Measurements from ENCODE around the gene CFAP77.

CFAP77 gene

GRCh38 chr9:132517815-132518550 lies 108.0 kb downstream of the CFAP77 start:
- H3K27me3 Mint-ChIP-seq, result peaks cover 36% of the 10 kb centered on the region
- no peaks in the 10 kb centered on the region for H3K4me1 Mint-ChIP-seq (ENCODE audit: low read depth)
- no peak overlapping the region for H3K4me3 Mint-ChIP-seq
- no peak for DNase-seq
- H3K27ac Mint-ChIP-seq, result no peak overlapping the region
- no peaks in the 10 kb centered on the region for H3K36me3 Mint-ChIP-seq (ENCODE audit: low read depth)
- H3K9me3 Mint-ChIP-seq, result no peaks in the 10 kb centered on the region

GRCh38 chr9:132518626-132519025 lies 108.6 kb downstream of the CFAP77 start:
- no peak overlapping the region for H3K4me3 Mint-ChIP-seq
- no peaks in the 10 kb centered on the region for H3K4me1 Mint-ChIP-seq (ENCODE audit: low read depth)
- peaks cover 35% of the 10 kb centered on the region for H3K27me3 Mint-ChIP-seq
- no peak overlapping the region for H3K27ac Mint-ChIP-seq
- no peaks in the 10 kb centered on the region for H3K36me3 Mint-ChIP-seq (ENCODE audit: low read depth)
- no peaks in the 10 kb centered on the region for H3K9me3 Mint-ChIP-seq
- DNase-seq, result no peak

DNA sequence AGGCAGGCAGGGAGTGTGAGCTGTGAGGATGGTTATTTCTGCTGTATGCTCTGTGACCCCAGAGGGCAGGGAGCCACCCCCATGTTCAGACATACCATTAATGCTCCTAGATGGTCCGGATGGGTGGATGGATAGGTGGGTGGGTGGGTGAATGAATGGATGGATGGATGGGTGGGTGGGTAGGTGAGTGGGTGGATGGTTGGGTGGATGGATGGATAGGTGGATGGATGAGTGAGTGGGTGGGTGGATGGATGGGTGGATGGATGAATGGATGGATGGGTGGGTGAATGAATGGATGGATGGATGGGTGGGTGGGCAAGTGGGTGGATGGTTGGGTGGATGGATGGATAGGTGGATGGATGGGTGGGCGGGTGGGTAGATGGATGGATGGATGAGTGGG lies 109.0 kb downstream of the CFAP77 start:
- no peaks in the 10 kb centered on the region for H3K9me3 Mint-ChIP-seq
- H3K4me3 Mint-ChIP-seq, result no peak overlapping the region
- no peaks in the 10 kb centered on the region for H3K36me3 Mint-ChIP-seq (ENCODE audit: low read depth)
- no peak overlapping the region for H3K27ac Mint-ChIP-seq
- no peaks in the 10 kb centered on the region for H3K4me1 Mint-ChIP-seq (ENCODE audit: low read depth)
- no peak for DNase-seq
- H3K27me3 Mint-ChIP-seq, result peaks cover 32% of the 10 kb centered on the region

DNA sequence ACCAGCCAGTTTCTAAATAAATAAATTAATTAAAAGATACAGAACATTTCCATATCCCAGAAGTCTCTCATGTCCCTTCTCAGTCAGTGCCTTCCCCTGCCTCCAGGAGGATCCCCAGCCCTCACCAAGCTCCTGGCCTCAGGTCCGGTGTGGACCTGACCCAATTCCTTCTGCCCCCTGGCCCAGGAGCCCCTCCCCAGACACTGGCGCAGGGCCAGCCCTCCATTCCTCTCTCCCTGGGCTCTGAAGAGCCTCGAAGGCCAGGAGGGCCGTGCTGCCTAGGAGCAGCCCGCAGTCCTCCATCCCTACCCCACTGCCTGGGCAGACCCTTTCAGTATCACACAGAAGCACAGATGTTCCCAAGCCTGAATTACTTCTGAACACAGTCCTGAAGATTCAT lies 110.6 kb downstream of the CFAP77 start:
- H3K4me3 Mint-ChIP-seq, result no peak overlapping the region
- H3K4me1 Mint-ChIP-seq (ENCODE audit: low read depth), result no peaks in the 10 kb centered on the region
- no peak for DNase-seq
- no peaks in the 10 kb centered on the region for H3K36me3 Mint-ChIP-seq (ENCODE audit: low read depth)
- no peak overlapping the region for H3K27ac Mint-ChIP-seq
- peaks cover 29% of the 10 kb centered on the region for H3K27me3 Mint-ChIP-seq
- no peaks in the 10 kb centered on the region for H3K9me3 Mint-ChIP-seq

DNA sequence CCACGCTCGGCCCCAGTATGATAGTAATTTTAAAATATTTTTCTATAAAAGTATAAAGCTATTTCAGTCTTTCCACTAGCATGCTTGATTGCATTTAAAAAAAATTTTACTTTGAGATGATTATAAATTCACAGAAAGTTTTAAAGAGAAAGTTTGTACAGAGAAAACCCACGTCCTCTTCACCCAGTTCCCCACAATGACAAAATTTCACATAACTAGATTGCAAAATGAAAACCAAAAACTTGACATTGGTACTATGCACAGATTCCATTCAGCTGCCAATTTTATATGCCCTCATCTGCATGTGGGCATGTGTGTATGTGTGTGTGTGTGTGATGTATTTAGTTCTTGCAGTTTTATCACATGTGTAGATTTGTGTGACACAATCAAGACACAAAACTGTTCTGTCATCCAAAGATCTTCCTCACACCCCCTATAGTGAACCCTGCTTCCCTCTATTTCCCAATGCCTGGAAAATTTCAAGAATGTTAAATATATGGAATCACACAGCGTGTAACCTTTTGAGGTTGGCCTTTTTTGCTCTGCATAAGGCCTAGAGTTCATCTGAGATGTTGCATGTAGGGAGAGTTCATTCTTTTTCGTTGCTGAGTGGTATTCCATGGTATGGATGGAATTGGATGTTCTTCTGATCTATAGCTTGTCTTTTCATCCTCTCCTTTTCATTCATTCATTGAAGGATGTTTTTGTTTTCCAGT lies 115.5 kb downstream of the CFAP77 start:
- Mint-ChIP-seq H3K27me3 (peaks cover 16% of the 10 kb centered on the region), H3K9me3 (no peaks in the 10 kb centered on the region), H3K4me1 (ENCODE audit: low read depth) (no peaks in the 10 kb centered on the region), H3K36me3 (ENCODE audit: low read depth) (no peaks in the 10 kb centered on the region), H3K27ac (no peak overlapping the region), H3K4me3 (no peak overlapping the region)
- no peak for DNase-seq

DNA sequence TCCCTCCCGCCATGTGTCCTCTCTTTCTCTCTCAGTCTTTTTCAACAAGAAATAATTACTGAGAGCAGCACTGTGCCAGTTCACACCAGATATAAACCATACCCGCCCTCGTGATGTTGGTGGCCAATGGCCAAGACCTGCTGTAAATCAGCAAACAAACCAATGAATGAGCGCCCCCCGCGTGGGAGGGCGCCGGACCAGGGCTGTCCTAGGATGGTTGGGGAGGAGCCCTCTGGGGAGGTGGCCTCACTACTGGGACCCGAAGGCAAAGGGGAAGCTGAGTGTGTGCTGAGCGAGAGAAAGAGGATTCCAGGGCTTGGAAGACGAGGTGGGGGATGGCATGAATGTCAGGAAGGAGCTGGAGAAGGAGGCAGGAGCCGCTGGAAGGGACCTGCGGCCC lies 121.2 kb downstream of the CFAP77 start:
- DNase-seq, result no peak
- Mint-ChIP-seq H3K27me3 (peaks cover 25% of the 10 kb centered on the region), H3K36me3 (ENCODE audit: low read depth) (no peaks in the 10 kb centered on the region), H3K9me3 (peaks cover 2% of the 10 kb centered on the region), H3K4me1 (ENCODE audit: low read depth) (no peaks in the 10 kb centered on the region), H3K27ac (no peak overlapping the region), H3K4me3 (no peak overlapping the region)

- Mint-ChIP-seq H3K36me3 (ENCODE audit: low read depth) (no peaks in the 10 kb centered on the region), H3K9me3 (peaks cover 2% of the 10 kb centered on the region), H3K4me1 (ENCODE audit: low read depth) (no peaks in the 10 kb centered on the region), H3K4me3 (no peak overlapping the region), H3K27ac (no peak overlapping the region), H3K27me3 (peaks cover 25% of the 10 kb centered on the region)
- no peak for DNase-seq
Observed at GRCh38 chr9:132531710-132532570, 121.9 kb downstream of the CFAP77 start.

DNA sequence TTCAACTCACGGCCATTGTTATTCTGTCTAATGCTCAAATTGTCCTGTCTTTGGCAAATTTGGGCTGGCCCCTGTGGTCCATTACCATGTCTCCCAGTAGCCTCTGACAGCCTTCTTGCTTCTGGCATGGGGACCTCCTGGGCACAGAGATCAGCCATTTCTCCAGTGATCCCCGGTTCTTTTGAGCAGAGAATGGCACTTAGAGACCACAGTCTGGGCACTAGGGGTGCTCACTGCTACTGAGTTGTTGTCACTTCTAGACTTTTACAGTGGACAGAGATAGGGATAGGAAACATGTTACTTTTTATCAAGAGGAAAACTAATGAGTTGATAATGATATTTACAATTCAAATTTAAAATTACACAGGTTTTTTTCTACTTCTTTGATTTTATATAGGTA lies 124.8 kb downstream of the CFAP77 start:
- Mint-ChIP-seq H3K4me1 (ENCODE audit: low read depth) (no peaks in the 10 kb centered on the region), H3K27ac (no peak overlapping the region), H3K9me3 (peaks cover 2% of the 10 kb centered on the region), H3K36me3 (ENCODE audit: low read depth) (no peaks in the 10 kb centered on the region), H3K4me3 (no peak overlapping the region), H3K27me3 (peaks cover 25% of the 10 kb centered on the region)
- no peak for DNase-seq

DNA sequence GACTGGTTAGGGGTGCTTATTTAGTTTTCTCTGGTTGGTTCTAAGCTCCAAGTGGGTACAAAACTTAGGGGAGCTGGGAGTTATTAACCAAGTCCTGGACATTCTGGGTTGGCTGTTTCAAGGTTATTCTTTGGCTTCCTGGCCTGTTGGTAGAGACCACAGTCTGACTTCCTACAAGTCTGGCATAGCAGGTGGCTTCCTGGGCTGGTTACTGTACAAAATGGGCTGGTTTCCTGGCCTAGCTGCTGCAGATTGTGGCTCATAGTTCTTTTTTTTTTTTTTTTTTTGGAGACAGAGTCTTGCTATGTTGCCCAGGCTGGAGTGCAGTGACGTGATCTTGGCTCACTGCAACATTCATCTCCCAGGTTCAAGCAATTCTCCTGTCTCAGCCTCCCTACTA lies 126.1 kb downstream of the CFAP77 start:
- H3K36me3 Mint-ChIP-seq (ENCODE audit: low read depth), result no peaks in the 10 kb centered on the region
- no peak overlapping the region for H3K27ac Mint-ChIP-seq
- DNase-seq, result no peak
- no peaks in the 10 kb centered on the region for H3K4me1 Mint-ChIP-seq (ENCODE audit: low read depth)
- H3K27me3 Mint-ChIP-seq, result peaks cover 17% of the 10 kb centered on the region
- H3K9me3 Mint-ChIP-seq, result peaks cover 2% of the 10 kb centered on the region
- no peak overlapping the region for H3K4me3 Mint-ChIP-seq

- no peaks in the 10 kb centered on the region for H3K36me3 Mint-ChIP-seq (ENCODE audit: low read depth)
- no peak for DNase-seq
- peaks cover 2% of the 10 kb centered on the region for H3K9me3 Mint-ChIP-seq
- H3K4me3 Mint-ChIP-seq, result no peak overlapping the region
- no peak overlapping the region for H3K27ac Mint-ChIP-seq
- H3K27me3 Mint-ChIP-seq, result peaks cover 6% of the 10 kb centered on the region
- no peaks in the 10 kb centered on the region for H3K4me1 Mint-ChIP-seq (ENCODE audit: low read depth)
Observed at GRCh38 chr9:132537352-132537751, 127.3 kb downstream of the CFAP77 start.

- H3K4me1 Mint-ChIP-seq (ENCODE audit: low read depth), result no peaks in the 10 kb centered on the region
- peaks cover 2% of the 10 kb centered on the region for H3K27me3 Mint-ChIP-seq
- H3K36me3 Mint-ChIP-seq (ENCODE audit: low read depth), result no peaks in the 10 kb centered on the region
- H3K9me3 Mint-ChIP-seq, result peaks cover 2% of the 10 kb centered on the region
- H3K4me3 Mint-ChIP-seq, result no peak overlapping the region
- DNase-seq, result no peak
- H3K27ac Mint-ChIP-seq, result no peak overlapping the region
Observed at GRCh38 chr9:132538071-132538470, 128.1 kb downstream of the CFAP77 start.

- Mint-ChIP-seq H3K4me1 (ENCODE audit: low read depth) (no peaks in the 10 kb centered on the region), H3K27ac (no peak overlapping the region), H3K9me3 (peaks cover 2% of the 10 kb centered on the region), H3K4me3 (no peak overlapping the region), H3K36me3 (ENCODE audit: low read depth) (no peaks in the 10 kb centered on the region), H3K27me3 (peaks cover 2% of the 10 kb centered on the region)
- no peak for DNase-seq
Observed at GRCh38 chr9:132539096-132539495, 129.1 kb downstream of the CFAP77 start.

GRCh38 chr9:132541051-132541450 lies 131.0 kb downstream of the CFAP77 start:
- no peak overlapping the region for H3K27ac Mint-ChIP-seq
- no peaks in the 10 kb centered on the region for H3K4me1 Mint-ChIP-seq (ENCODE audit: low read depth)
- H3K27me3 Mint-ChIP-seq, result peaks cover 14% of the 10 kb centered on the region
- H3K4me3 Mint-ChIP-seq, result no peak overlapping the region
- H3K9me3 Mint-ChIP-seq, result no peaks in the 10 kb centered on the region
- H3K36me3 Mint-ChIP-seq (ENCODE audit: low read depth), result no peaks in the 10 kb centered on the region
- no peak for DNase-seq

DNA sequence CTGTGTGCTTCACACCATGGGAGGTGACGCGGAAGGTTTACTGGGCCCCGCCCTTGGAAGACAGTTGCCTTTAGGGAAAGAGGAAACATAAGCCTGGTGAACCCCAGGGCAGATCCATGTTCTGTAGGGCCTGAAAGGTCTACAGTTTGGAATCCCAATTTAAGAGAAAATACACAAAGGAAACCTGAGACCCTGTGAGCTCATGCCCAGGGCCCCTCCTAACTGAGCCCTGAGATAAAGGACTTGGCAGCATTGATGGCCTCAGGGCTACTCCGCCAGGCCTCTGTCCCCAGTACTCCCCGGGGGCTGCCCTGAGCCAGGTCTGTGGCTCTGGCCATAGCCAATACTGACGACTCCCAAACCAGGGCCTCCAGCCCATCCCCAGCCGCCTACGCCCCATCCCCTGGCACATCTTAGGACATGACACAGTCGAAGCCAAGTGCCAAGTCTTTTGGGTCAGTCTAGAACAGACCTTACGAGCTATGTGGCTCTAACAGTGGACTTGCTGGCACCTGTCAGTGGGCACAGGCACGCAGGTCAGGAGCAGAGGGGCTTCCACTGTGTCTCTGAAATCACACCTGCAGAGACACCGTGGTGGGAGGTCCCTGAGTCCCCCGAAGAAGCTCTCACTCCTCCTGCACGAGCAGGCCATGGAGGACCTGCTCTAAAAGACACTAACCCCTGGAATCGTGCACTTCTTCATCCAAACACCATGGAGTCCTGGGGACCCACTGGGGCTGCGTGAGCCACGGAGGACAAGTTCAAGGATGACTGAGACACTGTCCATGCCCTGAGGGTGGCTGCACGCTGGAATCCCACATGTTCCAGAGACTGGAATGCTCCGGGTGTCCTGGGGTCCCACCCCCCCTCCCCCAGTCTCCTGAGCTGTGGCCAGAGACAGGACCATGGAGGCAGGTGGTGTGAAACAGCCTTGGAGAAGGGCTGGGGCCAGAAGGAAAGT lies 132.1 kb downstream of the CFAP77 start:
- H3K9me3 Mint-ChIP-seq, result no peaks in the 10 kb centered on the region
- H3K4me1 Mint-ChIP-seq (ENCODE audit: low read depth), result no peaks in the 10 kb centered on the region
- no peak overlapping the region for H3K27ac Mint-ChIP-seq
- H3K4me3 Mint-ChIP-seq, result no peak overlapping the region
- no peak for DNase-seq
- peaks cover 24% of the 10 kb centered on the region for H3K27me3 Mint-ChIP-seq
- no peaks in the 10 kb centered on the region for H3K36me3 Mint-ChIP-seq (ENCODE audit: low read depth)
